ENCODE data around the gene PRRT1B.

Gene PRRT1B

DNA sequence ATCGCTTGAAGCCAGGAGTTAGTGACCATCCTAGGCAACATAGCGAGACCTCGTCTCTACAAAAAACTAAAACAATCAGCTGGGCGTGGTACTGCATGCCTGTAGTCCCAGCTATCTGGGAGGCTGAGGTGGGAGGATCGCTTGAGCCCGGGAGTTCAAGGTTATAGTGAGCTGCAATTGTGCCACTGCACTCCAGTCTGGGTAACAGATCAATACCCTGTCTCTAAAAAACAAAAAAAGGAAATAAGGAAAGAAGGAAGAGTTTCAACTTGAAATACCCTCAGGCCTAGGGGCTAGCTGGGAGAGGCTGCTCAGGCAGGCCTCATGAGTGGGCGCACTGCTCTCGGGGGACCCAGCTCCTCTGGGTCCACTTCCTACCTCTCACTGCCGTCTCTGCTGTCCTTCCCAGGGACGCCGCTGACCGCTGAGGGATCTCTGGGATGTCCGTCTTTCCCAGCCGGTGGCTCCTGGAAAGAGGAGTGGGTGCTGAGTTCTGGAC, 56.4 kb downstream of the PRRT1B start:
- no peak for DNase-seq

DNA sequence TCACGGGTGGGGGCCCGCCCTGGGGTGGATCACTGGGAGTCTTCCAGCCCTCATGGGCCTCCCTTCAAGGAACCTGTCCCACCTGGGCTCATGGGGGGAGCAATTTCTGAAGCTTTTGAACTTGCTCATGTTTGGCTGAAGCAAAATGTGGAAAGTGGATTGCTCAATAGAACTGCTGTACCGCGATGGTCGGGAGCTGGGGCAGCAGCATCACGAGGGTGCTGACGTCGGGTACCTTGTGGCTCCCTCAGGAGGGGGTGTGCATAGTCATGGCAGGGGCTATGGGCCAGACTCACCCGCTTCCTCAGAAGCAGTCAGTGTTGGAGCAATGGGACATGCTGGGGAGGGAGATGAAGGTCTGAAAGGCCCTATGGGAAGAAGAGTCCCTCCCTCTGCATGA, 57.9 kb downstream of the PRRT1B start:
- no peak for DNase-seq

DNA sequence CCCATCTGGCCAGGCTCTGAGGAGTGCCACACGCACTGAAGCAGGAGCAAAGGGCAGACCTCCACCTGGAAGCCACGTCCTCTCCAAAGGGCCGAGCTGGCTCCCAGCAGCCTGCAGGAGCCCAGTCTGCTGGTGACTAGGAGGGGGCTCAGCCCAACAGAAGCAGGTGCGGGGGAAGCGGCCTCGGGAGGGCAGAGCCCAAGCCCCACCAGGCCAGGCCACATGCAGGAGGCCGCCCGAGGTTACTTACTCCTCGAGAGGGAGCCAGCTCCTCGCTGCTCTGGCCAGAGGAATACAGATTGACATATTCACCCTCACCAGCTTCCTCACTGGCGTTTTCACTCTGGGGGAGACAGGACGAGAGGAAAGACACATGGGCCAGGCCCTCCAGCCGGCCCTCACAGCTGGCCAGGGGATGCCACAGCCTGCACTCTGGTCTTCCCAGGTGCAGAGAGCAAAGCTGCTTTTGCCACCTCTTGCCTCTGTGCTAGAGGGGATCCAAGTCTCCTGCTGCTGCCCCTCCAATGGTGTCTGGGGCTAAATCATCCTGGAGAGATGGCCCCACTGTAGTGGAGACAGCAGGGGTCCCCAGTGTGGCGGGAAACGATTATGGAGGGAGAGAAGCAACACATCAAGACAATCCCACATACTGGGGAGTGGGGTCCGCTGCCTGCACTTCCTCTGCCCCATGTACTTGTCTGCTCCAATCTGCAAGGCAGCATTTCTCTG, 58.6 kb downstream of the PRRT1B start:
- no peak for DNase-seq

DNA sequence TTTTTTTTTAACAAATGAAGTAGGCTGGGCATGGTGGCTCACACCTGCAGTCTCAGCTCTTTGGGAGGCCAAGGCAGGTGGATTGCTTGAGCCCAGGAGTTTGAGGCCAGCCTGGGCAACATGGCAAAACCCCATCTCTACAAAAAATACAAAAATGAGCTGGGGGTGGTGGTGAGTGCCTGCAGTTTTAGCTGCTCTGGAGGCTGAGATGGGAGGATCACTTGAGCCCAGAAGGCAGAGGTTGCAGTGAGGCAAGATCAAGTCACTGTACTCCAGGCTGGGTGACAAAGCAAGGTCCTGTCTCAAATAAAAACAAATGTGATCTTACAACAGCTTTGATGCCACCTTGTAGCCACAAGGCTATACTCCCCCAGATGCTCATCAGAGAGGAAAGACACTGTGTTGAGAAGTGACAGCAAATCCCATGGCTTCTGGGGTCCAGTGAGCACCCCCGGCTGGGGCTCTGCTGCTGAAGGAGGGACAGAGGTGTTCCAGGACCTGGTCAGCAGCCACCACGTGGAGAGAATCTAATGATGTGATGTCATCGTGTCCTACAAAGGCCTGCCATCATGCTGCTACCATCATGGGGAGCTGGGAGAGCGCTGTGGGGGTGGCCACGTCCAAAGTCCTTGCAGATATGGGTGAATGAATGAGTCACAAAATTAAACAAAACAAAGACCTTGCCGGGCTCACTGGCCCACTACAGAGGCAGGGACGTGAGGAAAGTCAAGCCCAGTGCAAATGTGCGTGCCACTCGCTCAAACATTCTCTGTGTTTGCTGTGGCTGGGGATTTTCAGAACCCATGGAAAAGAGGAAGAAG, 60.7 kb downstream of the PRRT1B start:
- no peak for DNase-seq

DNA sequence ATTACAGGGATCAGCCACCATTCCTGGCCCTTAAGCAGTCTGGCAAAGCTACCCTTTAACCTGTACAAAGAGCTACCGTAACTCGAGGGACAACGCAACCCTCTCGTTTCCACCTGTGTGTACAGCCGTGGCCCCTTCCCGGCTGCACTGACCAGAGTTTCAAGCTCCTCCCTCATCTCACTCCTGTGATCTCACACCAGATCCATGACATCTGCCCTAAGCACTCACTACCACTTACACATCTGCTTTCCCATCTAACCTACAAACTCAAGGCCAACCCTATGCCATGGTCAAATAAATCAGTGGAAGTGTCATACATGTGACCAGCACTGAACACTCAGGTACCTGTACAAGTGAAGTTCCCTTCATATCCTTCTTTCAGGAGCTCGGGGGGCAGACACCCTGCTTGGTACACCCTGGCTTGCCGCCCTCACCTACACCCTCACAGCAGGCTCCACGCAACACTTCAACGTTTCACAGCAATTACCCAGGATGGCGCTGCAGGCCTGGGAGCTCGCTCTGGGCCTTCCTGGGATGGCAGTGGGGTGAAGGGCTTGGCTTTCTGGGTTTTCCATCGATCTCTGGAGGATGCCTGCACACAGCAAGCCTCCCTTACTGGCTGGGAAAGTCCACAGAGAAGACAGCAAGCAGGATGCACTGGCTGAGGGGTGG, 61.7 kb downstream of the PRRT1B start:
- no peak for DNase-seq

DNA sequence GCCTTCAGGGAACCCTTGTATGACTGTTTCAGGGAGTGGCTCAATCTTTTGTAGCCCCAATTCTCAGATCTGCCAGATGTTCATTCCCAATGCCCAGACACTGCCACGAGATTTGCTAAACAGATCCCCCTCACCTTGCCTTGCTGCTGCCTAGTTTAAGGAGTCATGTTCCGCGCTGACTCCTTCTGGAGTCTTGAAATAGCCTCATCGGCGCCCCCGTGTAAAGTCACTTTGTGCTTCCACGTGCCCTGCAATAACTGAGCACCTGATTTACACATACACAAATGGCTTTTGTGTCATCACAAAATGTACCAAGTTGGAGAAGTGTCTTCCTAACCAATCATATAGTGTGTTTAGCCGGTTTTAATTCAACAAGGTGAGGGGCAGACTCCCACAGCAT, 62.3 kb downstream of the PRRT1B start:
- DNase-seq, result no peak

DNA sequence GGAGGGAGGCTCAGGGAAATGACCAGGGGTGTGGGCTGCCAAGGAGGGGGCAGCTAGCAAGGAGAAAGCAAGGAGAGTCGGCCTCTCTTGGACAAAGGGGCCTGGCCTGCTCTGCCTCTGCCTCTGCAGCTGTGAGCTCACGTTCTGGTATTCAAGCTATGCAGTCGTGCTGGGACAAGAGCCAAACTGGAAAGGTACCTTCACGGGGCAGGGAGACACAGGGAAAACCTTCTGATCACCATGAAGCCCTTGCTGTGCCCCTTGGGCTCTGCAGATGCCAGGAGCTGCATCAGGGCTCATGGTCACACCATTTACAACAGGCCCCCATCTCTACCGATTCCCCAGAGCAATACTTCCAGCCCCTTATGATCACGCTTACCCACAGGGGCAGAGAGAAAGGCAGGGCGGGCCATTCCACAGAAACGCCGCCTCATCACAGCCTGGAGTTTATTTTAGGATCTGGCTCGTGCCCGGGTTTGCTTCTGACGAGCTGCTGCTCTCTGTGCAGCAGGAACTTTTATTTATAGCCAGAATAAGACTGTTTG, 63.2 kb downstream of the PRRT1B start:
- no peak for DNase-seq

All from NCI-H524 treated with DMSO at 0.1 percent for 48 hours (cell line).